ENCODE results near the gene FSTL4. TPM values are rescaled to one million over a fixed set of nuclear protein-coding genes. Genes with fewer than 3 reads are reported as not detected.
A peak's percentile ranks its signal among the peaks of the same experiment; 100 is the strongest.

Gene FSTL4
- total RNA-seq, 1 experiment from 2014 or later: not detected

- CTCF ChIA-PET: no interaction called here
- H4K20me1 ChIP-seq (ENCODE audit: insufficient read depth): no peaks in the 10 kb centered on the region
- no peak overlapping the region for H3K4me3 ChIP-seq
- no peaks in the 10 kb centered on the region for H3K9me2 ChIP-seq (ENCODE audit: insufficient read depth)
- H3K27me3 ChIP-seq (ENCODE audit: insufficient read depth, low read depth): no peaks in the 10 kb centered on the region
- intact Hi-C loops (cut with micrococcal nuclease; ENCODE audit: unreplicated experiment): no loop called here
- H3F3A ChIP-seq (ENCODE audit: insufficient read depth, low read depth): peaks cover 6% of the 10 kb centered on the region; the same call in 1 of the 2 replicates
- BruUV-seq (replicated peaks): no TSS peak
- peak overlapping the region; percentile 49 for H3K4me2 ChIP-seq
- no peak for TF ChIP-seq CTCF (conservative IDR thresholded peaks at IDR 0.05)
- TF ChIP-seq EZH2 (IDR thresholded peaks at IDR 0.05; ENCODE audit: low read depth): no peak
- DNase-seq: peak in 1 of 2 experiments; percentile 87
- H3K79me2 ChIP-seq (ENCODE audit: low read depth): no peaks in the 10 kb centered on the region
- POLR2A ChIA-PET (ENCODE audit: unreplicated experiment): no interaction called here
- peak overlapping the region; percentile 78 for H3K27ac ChIP-seq
- no peak overlapping the region for H2AFZ ChIP-seq
- H3K4me1 ChIP-seq (replicated peaks; ENCODE audit: insufficient read depth): peaks cover 28% of the 10 kb centered on the region
- H3K36me3 ChIP-seq (ENCODE audit: low read depth): no peaks in the 10 kb centered on the region
- no peaks in the 10 kb centered on the region for H3K9me3 ChIP-seq (ENCODE audit: insufficient read depth, low read depth)
These were observed 242.1 kb downstream of the FSTL4 start for GRCh38 chr5:133370036-133370831.

GRCh38 chr5:133368916-133369783 is 243.2 kb downstream of the FSTL4 start:
- Histone ChIP-seq H3K9me3 (ENCODE audit: insufficient read depth, low read depth) (no peaks in the 10 kb centered on the region), H3K9me2 (ENCODE audit: insufficient read depth) (no peaks in the 10 kb centered on the region), H3K4me3 (no peak overlapping the region), H3K4me1 (replicated peaks; ENCODE audit: insufficient read depth) (peaks cover 28% of the 10 kb centered on the region), H3K4me2 (no peak overlapping the region), H3F3A (ENCODE audit: insufficient read depth, low read depth) (peaks cover 6% of the 10 kb centered on the region; the same call in 1 of the 2 replicates), H2AFZ (no peak overlapping the region), H4K20me1 (ENCODE audit: insufficient read depth) (no peaks in the 10 kb centered on the region), H3K27me3 (ENCODE audit: insufficient read depth, low read depth) (no peaks in the 10 kb centered on the region), H3K27ac (no peak overlapping the region), H3K79me2 (ENCODE audit: low read depth) (no peaks in the 10 kb centered on the region), H3K36me3 (ENCODE audit: low read depth) (no peaks in the 10 kb centered on the region)
- BruUV-seq (replicated peaks): no TSS peak
- POLR2A ChIA-PET (ENCODE audit: unreplicated experiment): no interaction called here
- CTCF ChIA-PET: no interaction called here
- intact Hi-C loops (cut with micrococcal nuclease; ENCODE audit: unreplicated experiment): loop anchor here (5.0 kb wide), 1 partner anchor 668 kb away; no protein-coding TSS in a partner anchor
- no peak for DNase-seq
- no peak for TF ChIP-seq EZH2 (IDR thresholded peaks at IDR 0.05; ENCODE audit: low read depth)
- TF ChIP-seq CTCF (conservative IDR thresholded peaks at IDR 0.05): no peak

- intact Hi-C loops (cut with micrococcal nuclease; ENCODE audit: unreplicated experiment): loop anchor here (5.0 kb wide), 1 partner anchor 669 kb away; no protein-coding TSS in a partner anchor
These were observed 244.4 kb downstream of the FSTL4 start for GRCh38 chr5:133367984-133368383.

More at GRCh38 chr5:133367984-133368383, 244.4 kb downstream of the FSTL4 start:
- BruUV-seq (replicated peaks): no TSS peak
- Histone ChIP-seq H3K36me3 (ENCODE audit: low read depth) (no peaks in the 10 kb centered on the region), H4K20me1 (ENCODE audit: insufficient read depth) (no peaks in the 10 kb centered on the region), H3K4me1 (replicated peaks; ENCODE audit: insufficient read depth) (peaks cover 28% of the 10 kb centered on the region), H3K79me2 (ENCODE audit: low read depth) (no peaks in the 10 kb centered on the region), H3K9me2 (ENCODE audit: insufficient read depth) (no peaks in the 10 kb centered on the region), H3F3A (ENCODE audit: insufficient read depth, low read depth) (peaks cover 6% of the 10 kb centered on the region; the same call in 1 of the 2 replicates), H3K4me3 (no peak overlapping the region), H3K27ac (no peak overlapping the region), H2AFZ (no peak overlapping the region), H3K27me3 (ENCODE audit: insufficient read depth, low read depth) (no peaks in the 10 kb centered on the region), H3K4me2 (no peak overlapping the region), H3K9me3 (ENCODE audit: insufficient read depth, low read depth) (no peaks in the 10 kb centered on the region)
- DNase-seq: no peak
- CTCF ChIA-PET: no interaction called here
- POLR2A ChIA-PET (ENCODE audit: unreplicated experiment): no interaction called here
- TF ChIP-seq CTCF (conservative IDR thresholded peaks at IDR 0.05) (no peak), EZH2 (IDR thresholded peaks at IDR 0.05; ENCODE audit: low read depth) (no peak)
